NCI-H146 treated with DMSO at 0.1 percent for 48 hours (cell line): ENCODE results near the gene PLEKHO2.
A peak's percentile ranks its signal among the peaks of the same experiment; 100 is the strongest.

Experiments used
- DNase-seq: peaks from one replicate; lab custom pipeline; 2025; ENCODE audit not compliant: unreplicated experiment; lab: John Stamatoyannopoulos, UW

The PLEKHO2 gene

DNA sequence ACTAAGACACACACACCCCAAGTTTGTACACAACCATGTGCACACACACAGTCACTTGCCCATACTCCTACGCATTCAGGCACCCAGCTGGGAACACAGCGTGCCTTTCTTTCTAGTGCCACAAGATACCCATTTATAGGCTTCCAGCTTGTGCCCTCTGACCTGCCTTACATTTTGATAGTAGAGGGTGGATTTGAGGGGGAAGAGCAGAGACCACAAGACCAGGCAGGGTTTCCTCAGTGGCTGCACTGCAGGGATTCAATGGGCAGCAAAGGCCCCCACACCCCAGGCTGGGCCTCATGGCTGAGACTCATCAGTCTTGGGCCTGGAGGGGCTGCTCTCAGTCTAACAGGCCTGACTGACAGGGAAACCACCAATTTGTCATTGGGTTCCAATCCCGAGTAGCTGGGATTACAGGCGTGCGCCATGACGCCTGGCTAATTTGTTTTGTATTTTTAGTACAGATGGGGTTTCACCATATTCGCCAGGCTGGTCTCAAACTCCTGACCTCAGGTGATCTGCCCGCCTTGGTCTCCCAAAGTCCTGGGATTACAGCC is 51.2 kb downstream of the PLEKHO2 start:
- no peak for DNase-seq

- DNase-seq, result peak; percentile 83
These were observed 52.0 kb downstream of the PLEKHO2 start for GRCh38 chr15:64893481-64894394.

DNA sequence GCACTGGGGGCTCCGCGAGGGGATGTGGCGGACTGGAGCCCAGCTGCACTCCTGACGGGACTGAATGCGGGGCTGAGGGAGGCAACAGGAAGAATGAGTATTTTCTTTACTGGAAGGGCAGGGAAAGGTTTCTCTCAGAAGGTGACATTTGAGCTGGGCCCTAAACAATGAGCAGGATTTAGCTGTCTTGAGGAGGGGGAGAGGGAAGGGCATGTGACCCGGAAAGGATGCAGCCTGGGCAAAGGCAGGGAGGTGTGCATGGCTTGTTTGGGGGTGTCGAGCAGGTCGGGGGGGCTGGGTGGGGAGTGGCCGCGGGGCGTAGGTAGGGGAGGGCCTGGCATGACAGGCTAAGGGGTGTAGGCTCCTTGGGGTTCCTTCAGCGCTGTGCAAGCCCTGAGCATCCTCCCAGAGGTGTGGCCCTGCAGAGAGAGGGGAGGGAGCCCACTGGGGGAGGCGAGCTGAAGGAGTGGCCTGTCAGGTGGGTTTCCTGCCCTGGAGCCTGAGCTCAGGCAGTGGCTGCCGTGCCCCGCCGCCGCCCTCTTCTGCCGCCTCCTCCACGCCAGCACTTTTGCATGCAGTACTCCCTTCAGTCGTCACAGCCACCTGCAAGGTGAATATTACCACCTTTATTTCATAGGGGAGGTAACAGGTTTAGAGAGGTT is 52.8 kb downstream of the PLEKHO2 start:
- DNase-seq, result peak; percentile 39

DNA sequence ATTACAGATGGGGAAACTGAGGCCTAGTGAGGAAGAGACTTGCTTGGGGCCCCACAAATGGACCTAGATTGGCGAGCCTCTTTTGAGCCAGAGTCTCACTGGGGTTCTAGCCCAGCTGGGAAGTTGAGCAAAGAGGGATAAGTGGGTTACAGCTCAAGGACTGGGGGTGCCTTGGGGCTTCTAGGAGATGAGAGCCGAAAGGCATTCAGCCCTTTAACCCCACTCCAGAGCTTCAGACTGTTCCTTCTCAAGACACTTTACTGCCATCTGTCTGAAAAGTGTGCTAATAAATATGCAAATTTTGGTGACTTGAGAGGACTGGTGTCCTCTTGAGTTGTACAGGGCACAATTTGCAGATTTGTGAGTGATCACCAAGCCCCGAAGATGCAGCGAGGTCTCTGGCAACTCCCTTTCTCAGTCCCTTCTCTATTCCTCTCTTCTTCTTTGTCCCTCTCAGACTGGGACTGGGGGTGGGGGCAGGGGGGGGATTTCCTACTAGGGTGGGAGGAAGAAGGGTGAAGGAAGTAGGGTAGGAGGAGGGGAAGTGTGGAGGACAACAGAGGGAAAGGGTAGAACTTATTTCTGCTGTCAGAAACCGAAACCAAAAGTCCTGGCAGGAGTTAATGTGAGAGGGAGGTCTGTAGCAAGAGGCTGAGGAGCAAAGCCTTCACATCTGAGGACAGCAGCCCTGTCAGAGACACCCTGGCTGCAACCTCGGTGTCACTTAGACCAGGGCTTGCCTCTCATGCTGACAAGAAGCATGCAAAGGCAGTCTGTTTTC is 53.8 kb downstream of the PLEKHO2 start:
- DNase-seq, result no peak

GRCh38 chr15:64896371-64897069 is 54.8 kb downstream of the PLEKHO2 start:
- no peak for DNase-seq

- DNase-seq, result no peak
These were observed 55.8 kb downstream of the PLEKHO2 start for GRCh38 chr15:64897345-64897985.

DNA sequence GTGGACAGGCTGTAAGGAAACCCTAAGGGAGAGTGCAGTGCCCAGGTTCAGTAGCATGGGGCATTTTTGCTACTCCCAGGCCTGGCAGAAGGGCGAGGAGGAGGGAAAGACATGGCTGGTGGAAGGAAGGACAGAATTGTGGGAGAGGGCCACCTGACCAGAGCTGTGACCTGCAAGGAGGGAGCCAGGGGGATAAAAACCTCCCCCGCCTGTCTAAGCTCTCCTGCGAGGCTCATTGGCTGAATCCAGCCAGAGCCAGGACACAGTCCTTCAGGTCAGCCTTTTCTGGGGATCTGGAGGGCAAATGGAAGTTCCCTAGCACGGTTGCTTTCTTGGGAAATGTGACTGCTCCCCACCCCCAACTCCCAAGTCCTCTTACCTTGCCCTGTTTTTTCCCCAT is 56.7 kb downstream of the PLEKHO2 start:
- no peak for DNase-seq

DNA sequence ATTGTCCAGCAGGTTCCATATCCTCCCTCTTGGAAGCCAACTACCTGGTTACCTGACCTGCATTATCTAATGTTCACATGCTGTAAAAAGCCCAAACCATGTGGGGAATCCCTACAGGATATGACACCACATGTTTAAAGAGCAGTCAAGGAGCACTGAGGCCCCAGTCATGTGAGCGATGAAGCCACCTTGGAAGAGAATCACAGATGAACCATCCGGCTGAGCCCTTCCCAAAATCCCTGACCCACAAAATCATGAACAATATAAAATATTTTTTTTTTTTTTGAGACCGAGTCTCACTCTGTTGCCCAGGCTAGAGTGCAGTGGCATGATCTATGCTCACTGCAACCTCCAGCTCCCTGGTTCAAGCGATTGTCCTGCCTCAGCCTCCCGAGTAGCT is 59.4 kb downstream of the PLEKHO2 start:
- DNase-seq, result no peak

DNA sequence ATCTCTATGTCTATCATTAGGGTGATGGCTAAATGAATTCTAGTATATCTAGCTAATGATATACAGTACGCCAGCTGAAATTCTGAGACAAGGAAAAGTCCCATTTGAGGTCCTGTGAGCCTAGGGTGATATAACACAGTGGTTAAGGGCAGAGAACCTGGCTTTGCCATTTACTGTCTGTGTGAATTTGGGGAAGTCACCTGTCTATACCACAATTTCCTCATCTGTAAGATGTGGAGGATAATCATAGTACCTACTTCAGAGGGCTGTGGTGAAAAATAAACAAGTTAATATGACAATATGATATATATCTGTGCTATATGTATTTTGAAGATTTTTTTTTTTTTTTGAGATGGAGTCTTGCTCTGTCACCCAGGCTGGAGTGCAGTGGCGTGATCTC is 60.2 kb downstream of the PLEKHO2 start:
- no peak for DNase-seq

DNA sequence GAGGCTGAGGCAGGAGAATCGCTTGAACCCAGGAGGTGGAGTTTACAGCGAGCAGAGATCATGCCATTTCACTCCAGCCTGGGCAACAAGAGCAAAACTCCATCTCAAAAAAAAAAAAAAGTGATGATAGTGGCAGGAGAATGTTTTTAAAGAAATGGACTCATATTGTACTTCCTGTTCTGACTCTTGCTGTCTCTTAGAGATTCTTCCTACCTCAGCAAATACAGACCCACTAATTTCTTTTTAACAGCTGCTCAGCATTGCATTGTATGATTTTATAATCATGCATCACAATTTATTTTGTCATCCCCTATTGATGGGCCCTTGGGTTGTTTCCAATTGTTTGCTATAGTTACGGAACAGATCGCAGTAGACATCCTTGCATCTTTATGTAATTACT is 61.1 kb downstream of the PLEKHO2 start:
- no peak for DNase-seq

DNA sequence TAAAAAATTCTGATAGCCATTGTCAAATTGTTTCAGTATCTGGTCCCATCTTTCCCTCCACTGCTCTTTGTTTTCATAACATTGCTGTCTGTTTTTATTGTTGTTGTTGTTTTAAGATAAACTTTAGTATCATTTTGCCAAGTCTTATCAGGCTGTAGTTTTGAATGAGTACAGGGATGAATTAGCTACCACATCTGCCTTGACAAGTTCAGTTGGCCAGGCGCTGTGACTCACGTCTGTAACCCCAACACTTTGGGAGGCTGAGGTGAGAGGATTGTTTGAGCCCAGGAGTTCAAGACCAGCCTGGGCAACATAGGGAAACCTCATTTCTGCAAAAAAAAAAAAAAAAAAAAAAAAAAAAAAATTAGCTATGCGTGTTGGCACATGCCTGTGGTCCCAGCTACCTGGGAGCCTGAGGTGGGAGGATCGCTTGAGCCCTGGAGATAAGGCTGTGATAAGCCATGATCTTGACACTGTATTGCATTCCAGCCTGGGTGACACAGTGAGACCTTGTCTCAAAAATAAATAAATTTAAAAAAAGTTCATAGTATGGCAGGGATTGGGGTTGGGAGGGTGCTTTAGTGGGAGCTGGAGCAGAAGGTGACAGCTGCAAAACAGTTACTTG is 61.7 kb downstream of the PLEKHO2 start:
- DNase-seq, result no peak

- no peak for DNase-seq
These were observed 62.5 kb downstream of the PLEKHO2 start for GRCh38 chr15:64904189-64904588.

- no peak for DNase-seq
These were observed 63.6 kb downstream of the PLEKHO2 start for GRCh38 chr15:64905119-64905831.

DNA sequence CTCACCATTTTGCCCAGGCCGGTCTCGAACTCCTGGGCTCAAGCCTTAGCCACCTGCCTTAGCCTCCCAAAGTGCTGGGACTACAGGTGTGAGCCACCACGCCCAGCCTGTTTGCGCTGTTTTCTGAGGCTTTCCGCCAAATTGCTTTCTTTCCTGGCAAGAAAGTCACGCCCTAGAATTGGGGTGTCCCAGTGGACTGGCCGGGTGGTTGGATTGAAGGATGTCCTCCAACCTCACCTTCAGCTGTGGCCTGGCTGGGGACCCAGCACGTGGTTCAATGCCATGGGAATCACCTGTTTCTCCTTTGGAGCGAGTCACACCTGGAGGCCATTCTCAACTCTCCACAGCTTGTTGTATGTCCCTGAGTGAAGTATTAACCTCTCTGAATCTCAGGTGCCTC is 64.2 kb downstream of the PLEKHO2 start:
- no peak for DNase-seq

DNA sequence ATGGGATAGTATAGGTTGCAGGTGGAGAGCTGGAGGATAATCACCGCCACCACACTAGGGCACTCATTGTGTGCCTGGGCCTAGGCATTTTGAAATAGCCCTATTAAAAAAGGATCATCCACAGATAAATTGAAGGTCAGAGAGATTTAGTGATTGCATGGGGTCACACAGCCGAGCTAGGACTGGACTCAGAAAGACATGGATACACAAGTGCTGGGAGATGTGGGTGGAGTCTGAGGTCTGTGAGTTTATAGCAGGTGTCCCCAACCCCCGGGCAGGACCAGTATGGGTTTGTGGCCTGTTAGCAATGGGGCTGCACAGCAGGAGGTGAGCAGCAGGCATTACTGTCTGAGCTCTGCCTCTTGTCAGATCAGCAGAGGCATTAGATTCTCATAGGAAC is 64.7 kb downstream of the PLEKHO2 start:
- DNase-seq, result no peak

DNA sequence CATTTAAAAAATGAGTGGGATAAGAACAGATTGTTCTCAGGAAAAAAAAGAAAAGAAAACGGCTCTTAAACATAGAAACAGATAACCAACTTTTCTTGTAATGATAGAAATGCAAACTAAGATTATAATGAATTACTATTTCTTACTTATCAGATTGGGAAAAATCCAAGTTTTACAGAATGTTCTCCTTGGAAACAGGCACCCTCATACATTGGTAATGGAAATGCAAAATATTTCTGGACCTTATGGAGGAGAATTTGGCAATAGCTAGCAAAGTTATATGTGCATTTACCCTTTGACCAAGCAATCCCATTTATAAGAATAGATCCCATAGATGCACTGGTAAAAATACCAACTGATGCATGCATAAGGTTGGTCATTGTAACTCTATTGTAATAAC is 66.3 kb downstream of the PLEKHO2 start:
- DNase-seq, result no peak

DNA sequence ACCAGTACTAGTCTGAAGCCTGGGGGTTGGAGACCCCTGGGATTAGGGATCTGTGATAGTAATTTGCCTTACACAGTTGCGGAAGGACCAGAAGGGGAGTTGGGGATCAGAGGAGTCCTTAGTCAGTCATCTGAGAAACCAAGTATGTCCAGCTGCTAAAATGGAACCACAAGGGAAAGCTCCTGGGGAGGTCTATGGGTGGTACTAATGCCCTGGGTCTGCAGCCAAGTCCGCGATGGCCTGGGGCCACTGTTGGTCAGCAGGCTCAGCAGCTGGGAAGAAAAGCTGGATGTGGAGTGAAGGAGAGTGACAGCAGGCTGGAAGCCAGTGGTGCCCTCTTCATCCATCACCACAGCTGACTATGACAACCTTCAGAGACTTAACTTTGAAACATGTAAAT is 67.8 kb downstream of the PLEKHO2 start:
- DNase-seq, result no peak

- peak; percentile 67 for DNase-seq
These were observed 69.8 kb downstream of the PLEKHO2 start, which contains the start of gene ANKDD1A for GRCh38 chr15:64911311-64912186. Gene ANKDD1A, plus strand, starts transcription at chr15:64911902. Its CDS starts 29 bp downstream, at chr15:64911931.
